K562 (cell line): ENCODE results near the gene SLK. TPM values are rescaled to one million over a fixed set of nuclear protein-coding genes. Genes with fewer than 3 reads are reported as not detected.
A peak's percentile ranks its signal among the peaks of the same experiment; 100 is the strongest.

Experiments
- CBX8 ChIP-seq: fragments of 200-600 bp; sonication (generic); IDR thresholded peaks from 2 replicates; pipeline ENCODE4 v1.6.1; 2012; ENCODE audit warnings: borderline replicate concordance, mixed run types, low read depth, mild to moderate bottlenecking, moderate library complexity, mixed read lengths, low read length, control low read depth, inconsistent platforms; ENCODE audit not compliant: poor library complexity, severe bottlenecking; ENCODE audit errors: extremely low read depth
- COPS2 ChIP-seq: fragments of 450-650 bp; conservative IDR thresholded peaks from 2 replicates; pipeline ENCODE4 v1.6.1; 2016; ENCODE audit warnings: mild to moderate bottlenecking, moderate library complexity
- KAT2B ChIP-seq: IDR thresholded peaks from one replicate; pipeline ENCODE4 v1.6.1; 2012; ENCODE audit warnings: low read depth, mild to moderate bottlenecking, control low read depth, inconsistent platforms, low read length, moderate library complexity
- MAFG ChIP-seq: fragments of 450-650 bp; conservative IDR thresholded peaks from 2 replicates; pipeline ENCODE4 v1.6.1; 2016; ENCODE audit warnings: missing genetic modification characterization, missing compliant biosample characterization
- PHB ChIP-seq: fragments of 250-450 bp; sonication (Bioruptor Pico); IDR thresholded peaks from 2 replicates; pipeline ENCODE4 v1.5.0; 2021
- ZFP30 ChIP-seq: fragments of 250-450 bp; sonication (Bioruptor Pico); IDR thresholded peaks from 2 replicates; pipeline ENCODE4 v1.8.0; 2022; ENCODE audit warnings: moderate library complexity, mild to moderate bottlenecking, inconsistent platforms, borderline replicate concordance
- ZKSCAN8 ChIP-seq: fragments of 200-800 bp; sonication (Bioruptor generic); IDR thresholded peaks from 2 replicates; pipeline ENCODE4 v1.6.1; 2016; ENCODE audit warnings: missing genetic modification characterization, missing compliant biosample characterization
- ZNF561 ChIP-seq: fragments of 450-650 bp; formaldehyde crosslinking; conservative IDR thresholded peaks from 2 replicates; pipeline ENCODE4 v1.4.0; 2020; ENCODE audit warnings: mild to moderate bottlenecking, moderate library complexity
- polyA plus RNA-seq, 8 experiments: library from polyadenylated mRNA; depleted of rRNA in 4 of 8; stranded (reverse) in 5 of 8; unstranded in 3 of 8; fragments of >200 nt; fragmentation: Nextera tagmentation in 2 of 8; fragmentation: Illumina TruSeq in 1 of 8; extraction: Ambion mirVana in 2 of 8; extraction: Trizol in 1 of 8; gene quantifications; 2 replicates each; pipeline versions ENCODE4 v1.2.1 to v1.2.3, GENCODE V29; 2011 to 2014; ENCODE audit warnings: inconsistent platforms in 1 of 8, missing spikeins in 1 of 8
- total RNA-seq, 7 experiments: library from RNA; depleted of rRNA in 6 of 7; stranded (reverse); fragments of >200 nt in 6 of 7; fragmentation: Illumina TruSeq in 2 of 7; extraction: Trizol in 2 of 7; gene quantifications; 2 replicates each; pipeline versions ENCODE4 v1.2.1 to v1.2.3, GENCODE V29; 2011 to 2021; ENCODE audit warnings: low replicate concordance in 1 of 7
- TF ChIP-seq, protein P1 (sequence below): fragments of 250-450 bp; sonication (Bioruptor Pico); IDR thresholded peaks from 2 replicates; pipeline ENCODE4 v1.4.0; 2020
- TF ChIP-seq, protein P2 (sequence below): fragments of 250-450 bp; sonication (Bioruptor Pico); IDR thresholded peaks from 2 replicates; pipeline ENCODE4 v1.8.0; 2022; ENCODE audit warnings: moderate library complexity, mild to moderate bottlenecking, inconsistent platforms
- TF ChIP-seq, protein P3 (sequence below): sonication (generic); formaldehyde crosslinking; IDR thresholded peaks from 2 replicates; pipeline ENCODE4 v1.9.0; 2022; ENCODE audit warnings: mild to moderate bottlenecking, missing genetic modification reagents
- TF ChIP-seq, protein P4 (sequence below), 2 experiments: fragments of 250-450 bp in 1 of 2; fragments of 450-650 bp in 1 of 2; sonication (Bioruptor Pico) in 1 of 2; IDR thresholded peaks; 2 replicates each; pipeline versions ENCODE4 v1.6.1 to v1.8.0; 2016 to 2021; ENCODE audit warnings: mild to moderate bottlenecking in 2 of 2, moderate library complexity in 2 of 2, missing compliant biosample characterization in 1 of 2, missing genetic modification characterization in 1 of 2
- TF ChIP-seq, protein P5 (sequence below): fragments of 450-650 bp; conservative IDR thresholded peaks from 2 replicates; pipeline ENCODE4 v1.6.1; 2016; ENCODE audit warnings: missing genetic modification characterization, low read depth, mild to moderate bottlenecking, control low read depth, missing compliant biosample characterization
- TF ChIP-seq, protein P6 (sequence below): sonication (generic); formaldehyde crosslinking; IDR thresholded peaks from 2 replicates; pipeline ENCODE4 v1.8.0; 2022; ENCODE audit warnings: mild to moderate bottlenecking, missing genetic modification reagents

Gene SLK
- total and polyA plus RNA-seq, 9 of the 15 experiments (the other 6 are each of a cell fraction or from before 2014, with no cell fraction given) = 8.2 to 40.0 (median 23.4) TPM

DNA sequence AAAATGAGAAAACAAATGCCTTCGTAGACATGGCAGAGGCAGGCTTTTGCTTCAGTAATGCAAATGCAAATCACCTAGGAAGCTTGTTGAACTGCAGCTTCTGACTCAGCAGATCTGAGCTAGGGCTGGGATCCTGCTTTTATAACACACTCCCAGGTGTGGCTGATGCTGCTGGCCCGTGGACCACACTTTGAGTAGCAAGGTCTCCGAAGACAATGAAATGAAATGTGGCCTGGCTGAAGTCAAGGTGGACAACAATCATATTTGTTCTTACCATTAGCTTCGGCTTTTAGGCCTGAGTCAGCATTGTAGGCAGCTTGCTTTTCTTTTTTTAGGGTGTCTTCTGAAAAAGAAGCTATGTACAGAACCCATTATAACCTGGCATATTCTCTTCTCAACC lies 92.4 kb downstream of the SLK start (continued):
- TF ChIP-seq, protein P1, sequence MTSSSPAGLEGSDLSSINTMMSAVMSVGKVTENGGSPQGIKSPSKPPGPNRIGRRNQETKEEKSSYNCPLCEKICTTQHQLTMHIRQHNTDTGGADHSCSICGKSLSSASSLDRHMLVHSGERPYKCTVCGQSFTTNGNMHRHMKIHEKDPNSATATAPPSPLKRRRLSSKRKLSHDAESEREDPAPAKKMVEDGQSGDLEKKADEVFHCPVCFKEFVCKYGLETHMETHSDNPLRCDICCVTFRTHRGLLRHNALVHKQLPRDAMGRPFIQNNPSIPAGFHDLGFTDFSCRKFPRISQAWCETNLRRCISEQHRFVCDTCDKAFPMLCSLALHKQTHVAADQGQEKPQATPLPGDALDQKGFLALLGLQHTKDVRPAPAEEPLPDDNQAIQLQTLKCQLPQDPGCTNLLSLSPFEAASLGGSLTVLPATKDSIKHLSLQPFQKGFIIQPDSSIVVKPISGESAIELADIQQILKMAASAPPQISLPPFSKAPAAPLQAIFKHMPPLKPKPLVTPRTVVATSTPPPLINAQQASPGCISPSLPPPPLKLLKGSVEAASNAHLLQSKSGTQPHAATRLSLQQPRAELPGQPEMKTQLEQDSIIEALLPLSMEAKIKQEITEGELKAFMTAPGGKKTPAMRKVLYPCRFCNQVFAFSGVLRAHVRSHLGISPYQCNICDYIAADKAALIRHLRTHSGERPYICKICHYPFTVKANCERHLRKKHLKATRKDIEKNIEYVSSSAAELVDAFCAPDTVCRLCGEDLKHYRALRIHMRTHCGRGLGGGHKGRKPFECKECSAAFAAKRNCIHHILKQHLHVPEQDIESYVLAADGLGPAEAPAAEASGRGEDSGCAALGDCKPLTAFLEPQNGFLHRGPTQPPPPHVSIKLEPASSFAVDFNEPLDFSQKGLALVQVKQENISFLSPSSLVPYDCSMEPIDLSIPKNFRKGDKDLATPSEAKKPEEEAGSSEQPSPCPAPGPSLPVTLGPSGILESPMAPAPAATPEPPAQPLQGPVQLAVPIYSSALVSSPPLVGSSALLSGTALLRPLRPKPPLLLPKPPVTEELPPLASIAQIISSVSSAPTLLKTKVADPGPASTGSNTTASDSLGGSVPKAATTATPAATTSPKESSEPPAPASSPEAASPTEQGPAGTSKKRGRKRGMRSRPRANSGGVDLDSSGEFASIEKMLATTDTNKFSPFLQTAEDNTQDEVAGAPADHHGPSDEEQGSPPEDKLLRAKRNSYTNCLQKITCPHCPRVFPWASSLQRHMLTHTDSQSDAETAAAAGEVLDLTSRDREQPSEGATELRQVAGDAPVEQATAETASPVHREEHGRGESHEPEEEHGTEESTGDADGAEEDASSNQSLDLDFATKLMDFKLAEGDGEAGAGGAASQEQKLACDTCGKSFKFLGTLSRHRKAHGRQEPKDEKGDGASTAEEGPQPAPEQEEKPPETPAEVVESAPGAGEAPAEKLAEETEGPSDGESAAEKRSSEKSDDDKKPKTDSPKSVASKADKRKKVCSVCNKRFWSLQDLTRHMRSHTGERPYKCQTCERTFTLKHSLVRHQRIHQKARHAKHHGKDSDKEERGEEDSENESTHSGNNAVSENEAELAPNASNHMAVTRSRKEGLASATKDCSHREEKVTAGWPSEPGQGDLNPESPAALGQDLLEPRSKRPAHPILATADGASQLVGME (CRISPR knock-in tag) = no peak
- TF ChIP-seq CBX8 (no peak), ZFP30 (no peak), COPS2 (no peak), MAFG (tag) (peak; percentile 47), KAT2B (no peak), ZKSCAN8 (CRISPR knock-in tag) (no peak), ZNF561 (CRISPR knock-in tag) (no peak), PHB (CRISPR knock-in tag) (no peak)
- TF ChIP-seq, protein P2, sequence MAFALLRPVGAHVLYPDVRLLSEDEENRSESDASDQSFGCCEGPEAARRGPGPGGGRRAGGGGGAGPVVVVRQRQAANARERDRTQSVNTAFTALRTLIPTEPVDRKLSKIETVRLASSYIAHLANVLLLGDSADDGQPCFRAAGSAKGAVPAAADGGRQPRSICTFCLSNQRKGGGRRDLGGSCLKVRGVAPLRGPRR (CRISPR knock-in tag) = no peak
- TF ChIP-seq, protein P3, sequence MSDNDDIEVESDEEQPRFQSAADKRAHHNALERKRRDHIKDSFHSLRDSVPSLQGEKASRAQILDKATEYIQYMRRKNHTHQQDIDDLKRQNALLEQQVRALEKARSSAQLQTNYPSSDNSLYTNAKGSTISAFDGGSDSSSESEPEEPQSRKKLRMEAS = no peak
- TF ChIP-seq, protein P4, sequence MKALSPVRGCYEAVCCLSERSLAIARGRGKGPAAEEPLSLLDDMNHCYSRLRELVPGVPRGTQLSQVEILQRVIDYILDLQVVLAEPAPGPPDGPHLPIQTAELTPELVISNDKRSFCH (CRISPR knock-in tag; IDR thresholded peaks at IDR 0.05) = no peak
- TF ChIP-seq, protein P4 (tag; IDR thresholded peaks at IDR 0.05) = no peak
- TF ChIP-seq, protein P5, sequence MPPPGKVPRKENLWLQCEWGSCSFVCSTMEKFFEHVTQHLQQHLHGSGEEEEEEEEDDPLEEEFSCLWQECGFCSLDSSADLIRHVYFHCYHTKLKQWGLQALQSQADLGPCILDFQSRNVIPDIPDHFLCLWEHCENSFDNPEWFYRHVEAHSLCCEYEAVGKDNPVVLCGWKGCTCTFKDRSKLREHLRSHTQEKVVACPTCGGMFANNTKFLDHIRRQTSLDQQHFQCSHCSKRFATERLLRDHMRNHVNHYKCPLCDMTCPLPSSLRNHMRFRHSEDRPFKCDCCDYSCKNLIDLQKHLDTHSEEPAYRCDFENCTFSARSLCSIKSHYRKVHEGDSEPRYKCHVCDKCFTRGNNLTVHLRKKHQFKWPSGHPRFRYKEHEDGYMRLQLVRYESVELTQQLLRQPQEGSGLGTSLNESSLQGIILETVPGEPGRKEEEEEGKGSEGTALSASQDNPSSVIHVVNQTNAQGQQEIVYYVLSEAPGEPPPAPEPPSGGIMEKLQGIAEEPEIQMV = no peak
- TF ChIP-seq, protein P6, sequence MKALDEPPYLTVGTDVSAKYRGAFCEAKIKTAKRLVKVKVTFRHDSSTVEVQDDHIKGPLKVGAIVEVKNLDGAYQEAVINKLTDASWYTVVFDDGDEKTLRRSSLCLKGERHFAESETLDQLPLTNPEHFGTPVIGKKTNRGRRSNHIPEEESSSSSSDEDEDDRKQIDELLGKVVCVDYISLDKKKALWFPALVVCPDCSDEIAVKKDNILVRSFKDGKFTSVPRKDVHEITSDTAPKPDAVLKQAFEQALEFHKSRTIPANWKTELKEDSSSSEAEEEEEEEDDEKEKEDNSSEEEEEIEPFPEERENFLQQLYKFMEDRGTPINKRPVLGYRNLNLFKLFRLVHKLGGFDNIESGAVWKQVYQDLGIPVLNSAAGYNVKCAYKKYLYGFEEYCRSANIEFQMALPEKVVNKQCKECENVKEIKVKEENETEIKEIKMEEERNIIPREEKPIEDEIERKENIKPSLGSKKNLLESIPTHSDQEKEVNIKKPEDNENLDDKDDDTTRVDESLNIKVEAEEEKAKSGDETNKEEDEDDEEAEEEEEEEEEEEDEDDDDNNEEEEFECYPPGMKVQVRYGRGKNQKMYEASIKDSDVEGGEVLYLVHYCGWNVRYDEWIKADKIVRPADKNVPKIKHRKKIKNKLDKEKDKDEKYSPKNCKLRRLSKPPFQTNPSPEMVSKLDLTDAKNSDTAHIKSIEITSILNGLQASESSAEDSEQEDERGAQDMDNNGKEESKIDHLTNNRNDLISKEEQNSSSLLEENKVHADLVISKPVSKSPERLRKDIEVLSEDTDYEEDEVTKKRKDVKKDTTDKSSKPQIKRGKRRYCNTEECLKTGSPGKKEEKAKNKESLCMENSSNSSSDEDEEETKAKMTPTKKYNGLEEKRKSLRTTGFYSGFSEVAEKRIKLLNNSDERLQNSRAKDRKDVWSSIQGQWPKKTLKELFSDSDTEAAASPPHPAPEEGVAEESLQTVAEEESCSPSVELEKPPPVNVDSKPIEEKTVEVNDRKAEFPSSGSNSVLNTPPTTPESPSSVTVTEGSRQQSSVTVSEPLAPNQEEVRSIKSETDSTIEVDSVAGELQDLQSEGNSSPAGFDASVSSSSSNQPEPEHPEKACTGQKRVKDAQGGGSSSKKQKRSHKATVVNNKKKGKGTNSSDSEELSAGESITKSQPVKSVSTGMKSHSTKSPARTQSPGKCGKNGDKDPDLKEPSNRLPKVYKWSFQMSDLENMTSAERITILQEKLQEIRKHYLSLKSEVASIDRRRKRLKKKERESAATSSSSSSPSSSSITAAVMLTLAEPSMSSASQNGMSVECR = no peak
